ENCODE measurements around the gene CBX7. TPM values are rescaled to one million over a fixed set of nuclear protein-coding genes. Genes with fewer than 3 reads are reported as not detected.

The CBX7 gene
- total and polyA plus RNA-seq, 2 of the 4 experiments (the other 2 are of a cell fraction): 0.90 to 3.6 TPM

- H3K56ac ChIP-seq (ENCODE audit: extremely low read depth, insufficient read depth, low read length): no peak overlapping the region
- H4K5ac ChIP-seq (ENCODE audit: low read depth, low read length): no peak overlapping the region
- no peak for DNase-seq
- no peak for ATAC-seq (ENCODE audit: low read depth)
- no peak overlapping the region for H2BK20ac ChIP-seq (ENCODE audit: low read depth, low read length)
- dilution Hi-C loops (cut with HindIII; ENCODE audit: low sequenced_read_pairs, unreplicated experiment): no loop called here
- no peak overlapping the region for H3K4me2 ChIP-seq (ENCODE audit: low read depth, low read length)
- intact Hi-C loops (cut with micrococcal nuclease): no loop called here
- no peaks in the 10 kb centered on the region; a peak in 1 of 4 replicates for H3K79me1 ChIP-seq (ENCODE audit: low read depth in 1 of 2, low read length in 2 of 2)
- no peak overlapping the region for H2AK5ac ChIP-seq (ENCODE audit: low read depth, low read length)
- no TSS peak for BruUV-seq (replicated peaks)
- H3K9me3 ChIP-seq (ENCODE audit: control insufficient read depth, insufficient read depth, low read length): no peaks in the 10 kb centered on the region
- H2AK9ac ChIP-seq (replicated peaks; ENCODE audit: low read depth, low read length, poor library complexity): peak overlapping the region; percentile 70
- POLR2A ChIA-PET (ENCODE audit: unreplicated experiment): interaction anchor here (0.5 kb wide), 1 partner anchor 158 kb away, joined by 3 read pairs; the partner anchor contains the start of gene APOBEC3B
- H3K14ac ChIP-seq (replicated peaks; ENCODE audit: low read depth, low read length): no peak overlapping the region
- CTCF ChIA-PET: no interaction called here
- H3K9me1 ChIP-seq (ENCODE audit: insufficient read depth, low read length): peaks cover 4% of the 10 kb centered on the region; the same call in 1 of the 2 replicates
- H4K8ac ChIP-seq (ENCODE audit: low read depth in 2 of 2, low read length in 2 of 2): no peak overlapping the region
- H3K27ac ChIP-seq (ENCODE audit: insufficient read depth, low read length): no peak overlapping the region
- no peak overlapping the region for H3K23ac ChIP-seq (ENCODE audit: low read depth, low read length)
- no peaks in the 10 kb centered on the region for H3K27me3 ChIP-seq (ENCODE audit: control insufficient read depth, insufficient read depth, low read length)
- H4K20me1 ChIP-seq (ENCODE audit: insufficient read depth, low read length): no peaks in the 10 kb centered on the region
- H3K4me3 ChIP-seq (ENCODE audit: insufficient read depth, low read depth, low read length): no peak overlapping the region
- H3K4ac ChIP-seq (ENCODE audit: low read depth, low read length): no peak overlapping the region
- no peak overlapping the region for H2AFZ ChIP-seq (replicated peaks; ENCODE audit: low read length, poor library complexity)
- WGBS, 2 experiments (ENCODE audit: extremely low coverage in 2 of 2, insufficient read length in 1 of 2): 50% methylated on average over 1 of the region's 7 CpGs; no CpG with 5 or more reads in 1 of the 2 experiments
- peaks cover 4% of the 10 kb centered on the region for H3K4me1 ChIP-seq (ENCODE audit: control insufficient read depth, insufficient read depth, low read length)
- H3K36me3 ChIP-seq (ENCODE audit: control insufficient read depth, insufficient read depth, low read length): no peaks in the 10 kb centered on the region
- TF ChIP-seq MXI1 (IDR thresholded peaks at IDR 0.05; ENCODE audit: borderline replicate concordance, low read depth, low read length) (no peak), ELK1 (IDR thresholded peaks at IDR 0.05; ENCODE audit: borderline replicate concordance, low read depth, low read length) (no peak)
- TF ChIP-seq, protein P1, sequence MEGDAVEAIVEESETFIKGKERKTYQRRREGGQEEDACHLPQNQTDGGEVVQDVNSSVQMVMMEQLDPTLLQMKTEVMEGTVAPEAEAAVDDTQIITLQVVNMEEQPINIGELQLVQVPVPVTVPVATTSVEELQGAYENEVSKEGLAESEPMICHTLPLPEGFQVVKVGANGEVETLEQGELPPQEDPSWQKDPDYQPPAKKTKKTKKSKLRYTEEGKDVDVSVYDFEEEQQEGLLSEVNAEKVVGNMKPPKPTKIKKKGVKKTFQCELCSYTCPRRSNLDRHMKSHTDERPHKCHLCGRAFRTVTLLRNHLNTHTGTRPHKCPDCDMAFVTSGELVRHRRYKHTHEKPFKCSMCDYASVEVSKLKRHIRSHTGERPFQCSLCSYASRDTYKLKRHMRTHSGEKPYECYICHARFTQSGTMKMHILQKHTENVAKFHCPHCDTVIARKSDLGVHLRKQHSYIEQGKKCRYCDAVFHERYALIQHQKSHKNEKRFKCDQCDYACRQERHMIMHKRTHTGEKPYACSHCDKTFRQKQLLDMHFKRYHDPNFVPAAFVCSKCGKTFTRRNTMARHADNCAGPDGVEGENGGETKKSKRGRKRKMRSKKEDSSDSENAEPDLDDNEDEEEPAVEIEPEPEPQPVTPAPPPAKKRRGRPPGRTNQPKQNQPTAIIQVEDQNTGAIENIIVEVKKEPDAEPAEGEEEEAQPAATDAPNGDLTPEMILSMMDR (conservative IDR thresholded peaks at IDR 0.05; ENCODE audit: low read depth, low read length): no peak
- H2BK15ac ChIP-seq (ENCODE audit: low read depth, low read length): no peak overlapping the region
- no peak overlapping the region for H4K91ac ChIP-seq (ENCODE audit: insufficient read depth, low read depth, low read length)
- H3K18ac ChIP-seq (ENCODE audit: low read depth, low read length): no peak overlapping the region
- no peak overlapping the region for H2BK120ac ChIP-seq (ENCODE audit: low read depth, low read length)
- no peak overlapping the region for H2BK5ac ChIP-seq (ENCODE audit: low read depth, low read length, poor library complexity, severe bottlenecking)
- in situ Hi-C loops (cut with MboI; ENCODE audit: low sequenced_read_pairs): no loop called here
- no peak overlapping the region for H3K9ac ChIP-seq (ENCODE audit: low read depth, low read length)
These were observed 12.5 kb downstream of the CBX7 start for GRCh38 chr22:39139933-39140332.

Measured in IMR-90 (cell line).